Mucosa of descending colon (tissue), 3 donors: ENCODE data around the gene SPEM3. TPM values are rescaled to one million over a fixed set of nuclear protein-coding genes. Genes with fewer than 3 reads are reported as not detected.

Experiments
- total RNA-seq, 3 donors: library from RNA; stranded (reverse); fragmentation: NEBNext Ultra II Directional in 2 of 3; extraction: Animal tissue kit (Norgen Biotek cat#: 25700) in 2 of 3; gene quantifications; one replicate each; pipeline versions ENCODE4 v1.2.1 to v1.2.4, GENCODE V29; 2021 to 2023
- donor health status: DM: no; HTN: no; CAD: no; lungs with moderate emphysema.
- donor health status: DM: no; HTN: no; CAD: no.
- donor health status: DM: no; HTN: yes; CAD: no.

Gene SPEM3
- total RNA-seq, 3 donors from 2014 or later: not detected

Other genes starting within 250 kb of the SPEM3 start
- gene ASGR1, start 249.5 kb upstream of the SPEM3 start, total RNA-seq: 1 to 10 TPM in 2 of 3 donors, under 1 TPM in 1; 0.35 to 1.6 (median 1.2) TPM
- gene DLG4, start 209.0 kb upstream of the SPEM3 start, total RNA-seq: 10 to 100 TPM in 1 of 3 donors, 1 to 10 TPM in 2; 4.1 to 34.5 (median 6.6) TPM
- 1,000 to 10,000 TPM in 1 of 3 donors, 100 to 1,000 TPM in 2; 729 to 1,007 (median 804) TPM for gene ACADVL, start 208.9 kb upstream of the SPEM3 start, total RNA-seq
- 10 to 100 TPM; 33.4 to 52.0 (median 36.0) TPM for gene DVL2, start 194.3 kb upstream of the SPEM3 start, total RNA-seq
- 10 to 100 TPM; 36.0 to 49.8 (median 36.8) TPM for gene PHF23, start 189.4 kb upstream of the SPEM3 start, total RNA-seq
- gene GABARAP, start 186.4 kb upstream of the SPEM3 start, total RNA-seq: 100 to 1,000 TPM; 424 to 499 (median 484) TPM
- gene CTDNEP1, start 177.1 kb upstream of the SPEM3 start, total RNA-seq: 100 to 1,000 TPM; 117 to 123 (median 117) TPM
- gene ELP5, start 176.6 kb upstream of the SPEM3 start, total RNA-seq: 10 to 100 TPM; 34.9 to 45.6 (median 42.2) TPM
- 1,000 to 10,000 TPM in 1 of 3 donors, 100 to 1,000 TPM in 2; 586 to 1,244 (median 934) TPM for gene CLDN7, start 166.4 kb upstream of the SPEM3 start, total RNA-seq
- 10 to 100 TPM in 1 of 3 donors, 1 to 10 TPM in 2; 5.3 to 78.2 (median 6.1) TPM for gene SLC2A4, start 147.1 kb upstream of the SPEM3 start, total RNA-seq
- gene YBX2, start 134.2 kb upstream of the SPEM3 start, total RNA-seq: 10 to 100 TPM; 17.9 to 71.4 (median 37.8) TPM
- 100 to 1,000 TPM; 281 to 492 (median 313) TPM for gene EIF5A, start 121.2 kb upstream of the SPEM3 start, total RNA-seq
- 10 to 100 TPM; 68.1 to 89.8 (median 83.2) TPM for gene GPS2, start 113.5 kb upstream of the SPEM3 start, total RNA-seq
- 10 to 100 TPM; 39.0 to 59.1 (median 44.9) TPM for gene NEURL4, start 99.5 kb upstream of the SPEM3 start, total RNA-seq
- 10 to 100 TPM in 2 of 3 donors, 1 to 10 TPM in 1; 9.2 to 16.5 (median 11.2) TPM for gene ACAP1, start 92.3 kb upstream of the SPEM3 start, total RNA-seq
- gene KCTD11, start 76.7 kb upstream of the SPEM3 start, total RNA-seq: 10 to 100 TPM in 1 of 3 donors, 1 to 10 TPM in 2; 8.2 to 10.3 (median 8.5) TPM
- under 1 TPM in 1 of 3 donors, not detected in 2; 0.26 TPM for gene TMEM95, start 73.7 kb upstream of the SPEM3 start, total RNA-seq
- gene TNK1, start 47.8 kb upstream of the SPEM3 start, total RNA-seq: 10 to 100 TPM; 16.4 to 29.5 (median 20.7) TPM
- gene PLSCR3, start 34.3 kb upstream of the SPEM3 start, total RNA-seq: 10 to 100 TPM in 2 of 3 donors, 1 to 10 TPM in 1; 5.5 to 21.6 (median 16.4) TPM
- gene TMEM256, start 24.8 kb upstream of the SPEM3 start, total RNA-seq: 10 to 100 TPM; 51.9 to 85.1 (median 64.9) TPM
- 10 to 100 TPM in 1 of 3 donors, 1 to 10 TPM in 2; 2.9 to 38.0 (median 6.7) TPM for gene NLGN2, start 21.0 kb upstream of the SPEM3 start, total RNA-seq
- not detected for gene SPEM1, start 8.5 kb upstream of the SPEM3 start, total RNA-seq
- not detected for gene SPEM2, start 3.2 kb upstream of the SPEM3 start, total RNA-seq
- gene TMEM102, start 6.6 kb downstream of the SPEM3 start, total RNA-seq: 10 to 100 TPM in 2 of 3 donors, 1 to 10 TPM in 1; 8.8 to 22.5 (median 16.4) TPM
- 1 to 10 TPM; 1.4 to 3.0 (median 2.2) TPM for gene FGF11, start 10.7 kb downstream of the SPEM3 start, total RNA-seq
- 1 to 10 TPM; 6.0 to 8.3 (median 7.7) TPM for gene CHRNB1, start 16.2 kb downstream of the SPEM3 start, total RNA-seq
- 10 to 100 TPM; 16.6 to 93.9 (median 18.5) TPM for gene ZBTB4, start 50.8 kb downstream of the SPEM3 start, total RNA-seq
- not detected for gene SLC35G6, start 52.6 kb downstream of the SPEM3 start, total RNA-seq
- 100 to 1,000 TPM; 101 to 124 (median 118) TPM for gene POLR2A, start 55.5 kb downstream of the SPEM3 start, total RNA-seq
- 10 to 100 TPM; 11.6 to 69.4 (median 15.8) TPM for gene TNFSF12, start 120.2 kb downstream of the SPEM3 start, total RNA-seq
- 10 to 100 TPM; 41.0 to 74.6 (median 73.3) TPM for gene TNFSF13, start 129.9 kb downstream of the SPEM3 start, total RNA-seq
- 10 to 100 TPM; 27.9 to 60.2 (median 37.7) TPM for gene SENP3, start 133.1 kb downstream of the SPEM3 start, total RNA-seq
- gene CD68, start 150.8 kb downstream of the SPEM3 start, total RNA-seq: 10 to 100 TPM; 41.4 to 91.9 (median 50.7) TPM
- gene MPDU1, start 155.0 kb downstream of the SPEM3 start, total RNA-seq: 100 to 1,000 TPM in 1 of 3 donors, 10 to 100 TPM in 2; 55.2 to 101 (median 94.5) TPM
- gene SOX15, start 161.2 kb downstream of the SPEM3 start, total RNA-seq: 1 to 10 TPM in 1 of 3 donors, under 1 TPM in 2; 0.38 to 4.4 (median 0.41) TPM
- 10 to 100 TPM; 23.0 to 53.3 (median 28.1) TPM for gene FXR2, start 186.0 kb downstream of the SPEM3 start, total RNA-seq
- 100 to 1,000 TPM in 1 of 3 donors, 10 to 100 TPM in 2; 49.1 to 104 (median 76.9) TPM for gene SAT2, start 199.0 kb downstream of the SPEM3 start, total RNA-seq
- gene SHBG, start 201.3 kb downstream of the SPEM3 start, total RNA-seq: under 1 TPM in 2 of 3 donors, not detected in 1; 0.25 to 0.89 TPM
- 1 to 10 TPM in 1 of 3 donors, under 1 TPM in 2; 0.41 to 8.7 (median 0.67) TPM for gene ATP1B2, start 222.1 kb downstream of the SPEM3 start, total RNA-seq